GM19463 (cell line): ENCODE data around the gene PSPH.
"Not testable (repeated sequence)": the region's sequence is repeated elsewhere in the genome, so short reads cannot be mapped to it uniquely, and the experiment has no call there.

Source experiments
- ATAC-seq: cut with Tn5 transposase; IDR thresholded peaks from one replicate; pipeline ENCODE4 v1.9.1; 2021; ENCODE audit warnings: mild to moderate bottlenecking, moderate library complexity; ENCODE audit not compliant: unreplicated experiment

PSPH gene

GRCh38 chr7:56051339-56052191 is at the start of gene PSPH, which contains the start of gene CCT6A:
Gene PSPH (minus strand): TSS chr7:56051444. CDS start chr7:56021212, 30,232 bp downstream.
Gene CCT6A (plus strand): TSS chr7:56051765. CDS start chr7:56051849, 84 bp downstream.
- peak; percentile 92 for ATAC-seq

GRCh38 chr7:56099653-56100052 is 48.4 kb upstream of the PSPH start:
- no peak for ATAC-seq

- ATAC-seq: not testable (repeated sequence)
Measured at GRCh38 chr7:56098187-56099008, 47.2 kb upstream of the PSPH start.

- ATAC-seq: no peak
Measured at GRCh38 chr7:56097700-56098099, 46.5 kb upstream of the PSPH start.

- ATAC-seq: no peak
Measured at GRCh38 chr7:56092789-56093531, 41.7 kb upstream of the PSPH start, which contains the start of gene PHKG1. Gene PHKG1 (minus strand): TSS chr7:56092952. CDS start chr7:56088941, 4,011 bp downstream.

- ATAC-seq: not testable (repeated sequence)
Measured at GRCh38 chr7:56092388-56092787, 41.1 kb upstream of the PSPH start.

- no peak for ATAC-seq
Measured at GRCh38 chr7:56091591-56091990, 40.3 kb upstream of the PSPH start.

GRCh38 chr7:56087445-56087844 is 36.2 kb upstream of the PSPH start:
- ATAC-seq: no peak

- ATAC-seq: no peak
Measured at GRCh38 chr7:56086761-56087160, 35.5 kb upstream of the PSPH start.

GRCh38 chr7:56083150-56083785 is 32.0 kb upstream of the PSPH start:
- ATAC-seq: no peak

GRCh38 chr7:56081626-56082340 is 30.5 kb upstream of the PSPH start:
- no peak for ATAC-seq

- not testable (repeated sequence) for ATAC-seq
Measured at GRCh38 chr7:56080726-56081435, 29.6 kb upstream of the PSPH start.

- ATAC-seq: no peak
Measured at GRCh38 chr7:56079450-56080185, 28.4 kb upstream of the PSPH start.

GRCh38 chr7:56078196-56078595 is 27.0 kb upstream of the PSPH start:
- ATAC-seq: no peak

GRCh38 chr7:56077681-56078080 is 26.4 kb upstream of the PSPH start:
- no peak for ATAC-seq

GRCh38 chr7:56074371-56074791 is 23.1 kb upstream of the PSPH start:
- ATAC-seq: peak; percentile 98

- ATAC-seq: not testable (repeated sequence)
Measured at GRCh38 chr7:56066376-56066775, 15.1 kb upstream of the PSPH start.

- peak; percentile 92 for ATAC-seq
Measured at GRCh38 chr7:56063882-56064625, 12.8 kb upstream of the PSPH start, which contains the start of gene SUMF2. Gene SUMF2 (plus strand): TSS chr7:56064286. CDS start chr7:56064312, 26 bp downstream.
